Lower lobe of right lung (tissue), 2 donors: ENCODE results near the gene ESPN. TPM values are rescaled to one million over a fixed set of nuclear protein-coding genes. Genes with fewer than 3 reads are reported as not detected.

Source experiments
- ATAC-seq, 2 donors: fragments of 200-7000 bp; cut with Tn5 transposase; one replicate each; pipeline ENCODE4 v1.9.1; 2020 to 2022; ENCODE audit warnings: mild to moderate bottlenecking in 2 of 2, moderate library complexity in 2 of 2
- DNase-seq: peaks from one replicate; pipeline ENCODE4 v3.0.0-alpha.2; 2020
- H3K27ac ChIP-seq: fragments of 200-600 bp; one replicate; pipeline ENCODE4 v1.8.0; 2022
- H3K27me3 ChIP-seq: fragments of 200-600 bp; one replicate; pipeline ENCODE4 v1.8.0; 2022; ENCODE audit warnings: low read depth
- H3K36me3 ChIP-seq: fragments of 200-600 bp; one replicate; pipeline ENCODE4 v1.8.0; 2022; ENCODE audit warnings: mild to moderate bottlenecking
- H3K4me1 ChIP-seq: fragments of 200-600 bp; one replicate; pipeline ENCODE4 v1.8.0; 2022
- H3K4me3 ChIP-seq: fragments of 200-600 bp; one replicate; pipeline ENCODE4 v1.8.0; 2022; ENCODE audit warnings: mild to moderate bottlenecking
- H3K9me3 ChIP-seq: fragments of 200-600 bp; one replicate; pipeline ENCODE4 v1.8.0; 2022
- CTCF ChIP-seq: fragments of 200-600 bp; IDR thresholded peaks from one replicate; pipeline ENCODE4 v1.8.0; 2022; ENCODE audit warnings: antibody characterized with exemption, mild to moderate bottlenecking
- intact Hi-C: fragments of 100-400 bp; cut with DNase I; formaldehyde crosslinking; loops from one replicate; pipeline ENCODE4 v1.11.0; 2022
- long read RNA-seq: library from polyadenylated mRNA; unstranded; transcript quantifications from one replicate; pipeline ENCODE4 v2.0.0, GENCODE V29; 2021
- total RNA-seq: library from RNA; stranded (reverse); fragmentation: NEBNext Ultra II Directional; extraction: Animal tissue kit (Norgen Biotek cat#: 25700); gene quantifications from one replicate; pipeline ENCODE4 v1.2.1, GENCODE V29; 2021
- donor health status: DM: no; HTN: yes; CAD: no; lungs with severe emphysema.

Gene ESPN
- total RNA-seq = 8.3 TPM
- long read RNA-seq, partial matches to known transcripts = 0 of 4 reads
- long read RNA-seq, other reads (novel, unspliced or antisense) = 4 of 4 reads

DNA sequence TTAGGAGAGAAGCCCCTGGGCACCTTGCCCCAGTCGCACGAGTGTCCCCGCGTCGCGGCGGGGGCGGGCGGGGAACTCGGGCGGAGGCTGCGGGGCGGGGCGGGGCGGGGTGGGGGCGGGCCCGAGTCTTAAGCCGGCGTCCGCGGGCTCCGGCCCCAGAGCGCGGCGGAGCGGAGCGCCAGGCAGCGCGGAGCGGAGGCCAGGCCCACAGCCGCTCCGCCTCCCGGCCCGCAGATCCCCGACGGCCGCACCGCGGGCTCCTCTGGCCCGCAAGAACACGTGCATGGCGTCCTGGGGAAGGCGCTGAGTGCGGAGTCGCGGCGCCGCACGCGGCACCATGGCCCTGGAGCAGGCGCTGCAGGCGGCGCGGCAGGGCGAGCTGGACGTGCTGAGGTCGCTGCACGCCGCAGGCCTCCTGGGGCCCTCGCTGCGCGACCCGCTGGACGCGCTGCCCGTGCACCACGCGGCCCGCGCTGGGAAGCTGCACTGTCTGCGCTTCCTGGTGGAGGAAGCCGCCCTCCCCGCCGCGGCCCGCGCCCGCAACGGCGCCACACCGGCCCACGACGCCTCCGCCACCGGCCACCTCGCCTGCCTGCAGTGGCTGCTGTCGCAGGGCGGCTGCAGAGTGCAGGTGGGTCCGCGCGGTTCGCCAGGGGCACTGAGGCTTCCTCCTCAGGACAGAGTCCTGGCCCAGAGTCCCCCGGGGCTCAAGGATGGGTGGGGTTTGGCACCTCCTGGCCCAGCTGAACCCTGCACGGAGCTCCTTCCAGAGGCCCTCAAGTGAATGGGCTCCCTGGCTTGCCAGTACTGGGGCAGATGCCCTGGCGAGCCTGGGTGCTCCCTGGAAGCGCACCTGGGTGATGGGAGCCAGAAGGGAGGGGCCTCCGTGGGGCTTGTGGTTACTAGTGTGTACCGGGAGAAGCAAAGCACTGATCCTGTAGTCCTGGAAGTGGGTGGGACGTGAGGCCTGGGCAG lies at the start of gene ESPN:
Gene ESPN, plus strand, starts transcription at position 158 of the 975 bp plus-strand sequence. Its CDS starts 180 bp downstream, at position 338.
- ATAC-seq = peak; percentile 47 to 63
- Histone ChIP-seq H3K27me3 (peaks cover 93% of the 10 kb centered on the region), H3K4me1 (peaks cover 34% of the 10 kb centered on the region), H3K4me3 (peak within 1 kb of the TSS; percentile 32), H3K9me3 (no peaks in the 10 kb centered on the region), H3K36me3 (no peaks in the 10 kb centered on the region), H3K27ac (no peak within 1 kb of the TSS)
- intact Hi-C loops = no loop called here
- no peak for TF ChIP-seq CTCF
- no peak for DNase-seq

DNA sequence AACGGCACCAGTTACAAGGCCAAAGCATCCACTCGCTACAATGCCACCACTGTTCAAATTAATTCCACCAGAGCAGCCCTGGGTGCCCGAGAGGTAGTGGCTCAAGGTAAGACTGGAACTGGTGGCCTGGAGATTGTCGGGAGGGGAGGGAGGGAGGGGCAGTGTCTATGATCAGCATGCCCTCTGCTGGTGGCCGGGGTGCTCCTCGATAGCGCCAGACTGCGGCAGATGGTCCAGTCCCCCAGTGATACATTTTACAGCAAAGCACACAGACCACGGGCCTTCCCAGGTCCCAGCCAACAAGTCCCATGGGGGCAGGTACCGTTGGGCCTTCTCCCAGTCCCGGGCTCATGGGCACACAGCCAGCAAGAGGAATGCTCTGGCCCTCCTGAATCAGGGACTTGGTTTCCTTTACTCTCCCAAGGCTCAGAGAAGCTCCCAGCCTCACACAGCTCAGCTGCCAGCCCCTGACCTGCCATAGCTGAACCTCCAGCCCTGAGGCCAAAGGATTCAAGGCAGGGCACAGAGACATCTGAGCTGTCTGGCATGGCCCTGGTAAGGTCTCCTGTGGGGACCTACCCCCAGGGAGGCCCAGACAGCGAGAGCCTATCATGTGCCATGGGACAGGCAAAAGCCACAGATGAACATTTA lies 46.4 kb upstream of the ESPN start:
- no peak overlapping the region for H3K27ac ChIP-seq
- no peaks in the 10 kb centered on the region for H3K36me3 ChIP-seq
- DNase-seq (no peak), ATAC-seq (no peak)
- H3K9me3 ChIP-seq = no peaks in the 10 kb centered on the region
- no peaks in the 10 kb centered on the region for H3K27me3 ChIP-seq
- TF ChIP-seq CTCF = no peak
- no peaks in the 10 kb centered on the region for H3K4me1 ChIP-seq
- intact Hi-C loops = no loop called here
- no peak overlapping the region for H3K4me3 ChIP-seq

- Histone ChIP-seq H3K36me3 (no peaks in the 10 kb centered on the region), H3K4me3 (no peak overlapping the region), H3K4me1 (no peaks in the 10 kb centered on the region), H3K27ac (no peak overlapping the region), H3K9me3 (no peaks in the 10 kb centered on the region), H3K27me3 (no peaks in the 10 kb centered on the region)
- ATAC-seq = no peak
- no peak for TF ChIP-seq CTCF
- intact Hi-C loops = no loop called here
- no peak for DNase-seq
Observed at GRCh38 chr1:6380037-6380436, 44.5 kb upstream of the ESPN start.

DNA sequence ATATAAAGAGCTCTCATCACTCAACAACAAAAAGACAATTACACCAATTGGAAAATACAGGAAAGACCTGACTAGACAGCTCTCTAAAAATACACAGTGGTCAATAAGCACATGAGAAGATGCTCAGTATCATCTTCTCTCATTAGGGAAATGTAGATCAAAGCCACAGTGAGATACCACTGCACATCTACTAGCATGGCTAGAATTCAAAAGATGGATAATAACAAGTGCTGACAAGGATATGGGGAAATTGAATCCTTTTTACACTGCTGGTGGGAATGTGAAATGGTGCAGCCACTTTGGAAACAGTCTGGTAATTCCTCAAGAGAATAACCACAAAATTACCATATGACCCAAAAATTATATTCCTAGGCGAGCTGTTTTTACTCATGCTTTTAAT lies 40.4 kb upstream of the ESPN start:
- H3K4me1 ChIP-seq = no peaks in the 10 kb centered on the region
- no peak overlapping the region for H3K4me3 ChIP-seq
- no peaks in the 10 kb centered on the region for H3K9me3 ChIP-seq
- H3K36me3 ChIP-seq = no peaks in the 10 kb centered on the region
- ATAC-seq = no peak
- TF ChIP-seq CTCF = no peak
- H3K27me3 ChIP-seq = no peaks in the 10 kb centered on the region
- DNase-seq = no peak
- no peak overlapping the region for H3K27ac ChIP-seq
- intact Hi-C loops = no loop called here

GRCh38 chr1:6384962-6385361 lies 39.6 kb upstream of the ESPN start:
- Histone ChIP-seq H3K27me3 (no peaks in the 10 kb centered on the region), H3K4me1 (no peaks in the 10 kb centered on the region), H3K27ac (no peak overlapping the region), H3K9me3 (no peaks in the 10 kb centered on the region), H3K36me3 (no peaks in the 10 kb centered on the region), H3K4me3 (no peak overlapping the region)
- intact Hi-C loops = no loop called here
- DNase-seq (no peak), ATAC-seq (peak; percentile 12 to 14)
- no peak for TF ChIP-seq CTCF
